B cell (primary cell): ENCODE results near the gene PRKAG2.

ENCODE experiments used
- CTCF ChIP-seq: fragments of 200-600 bp; IDR thresholded peaks from one replicate; pipeline ENCODE4 v1.8.0; 2022; ENCODE audit warnings: antibody characterized with exemption, mild to moderate bottlenecking
- EZH2 ChIP-seq: IDR thresholded peaks from 2 replicates; pipeline ENCODE4 v1.6.1; 2012; ENCODE audit warnings: borderline replicate concordance, low read depth, mild to moderate bottlenecking, moderate library complexity, low read length; ENCODE audit not compliant: insufficient read depth, poor library complexity, severe bottlenecking

DNA sequence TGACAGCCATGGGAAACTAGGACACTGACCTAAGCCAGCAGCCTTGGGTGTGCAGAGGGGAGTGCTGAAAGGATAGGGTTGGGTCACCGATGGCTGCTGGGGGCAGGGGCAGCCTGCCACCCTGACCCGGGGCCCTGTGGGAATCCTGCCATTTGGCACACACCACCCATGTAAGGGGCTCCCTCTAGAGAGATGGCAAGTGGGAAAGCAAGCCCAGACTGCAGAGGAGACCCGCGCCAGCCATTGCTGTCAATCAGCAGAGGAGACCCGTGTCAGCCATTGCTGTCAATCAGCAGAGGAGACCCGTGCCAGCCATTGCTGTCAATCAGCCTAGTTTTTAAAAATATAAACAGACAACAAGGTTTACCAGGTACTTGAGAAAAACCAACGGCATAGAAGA, 27.4 kb upstream of the PRKAG2 start:
- TF ChIP-seq CTCF = no peak
- no peak for TF ChIP-seq EZH2
